H4 (cell line): ENCODE measurements around the gene NCAN. TPM values are rescaled to one million over a fixed set of nuclear protein-coding genes. Genes with fewer than 3 reads are reported as not detected.
"Not testable (repeated sequence)": the region's sequence is repeated elsewhere in the genome, so short reads cannot be mapped to it uniquely, and the experiment has no call there.

Source experiments
- DNase-seq: peaks from one replicate; pipeline ENCODE4 v3.0.0-alpha.2; 2015; ENCODE audit warnings: low spot score
- total RNA-seq: library from RNA; depleted of rRNA; stranded (reverse); fragments of >200 nt; shearing (Covaris generic); gene quantifications from 2 replicates; pipeline ENCODE4 v1.2.3, GENCODE V29; 2014; rRNA removed

Gene NCAN
- not detected in 2 replicates for total RNA-seq

GRCh38 chr19:19211499-19212420 is at the start of gene NCAN:
Gene NCAN (plus strand): TSS chr19:19211958. CDS start chr19:19216954, 4,996 bp downstream.
- no peak for DNase-seq

GRCh38 chr19:19162495-19162894 is 49.3 kb upstream of the NCAN start:
- DNase-seq: no peak

GRCh38 chr19:19165396-19165795 is 46.4 kb upstream of the NCAN start:
- no peak for DNase-seq

DNA sequence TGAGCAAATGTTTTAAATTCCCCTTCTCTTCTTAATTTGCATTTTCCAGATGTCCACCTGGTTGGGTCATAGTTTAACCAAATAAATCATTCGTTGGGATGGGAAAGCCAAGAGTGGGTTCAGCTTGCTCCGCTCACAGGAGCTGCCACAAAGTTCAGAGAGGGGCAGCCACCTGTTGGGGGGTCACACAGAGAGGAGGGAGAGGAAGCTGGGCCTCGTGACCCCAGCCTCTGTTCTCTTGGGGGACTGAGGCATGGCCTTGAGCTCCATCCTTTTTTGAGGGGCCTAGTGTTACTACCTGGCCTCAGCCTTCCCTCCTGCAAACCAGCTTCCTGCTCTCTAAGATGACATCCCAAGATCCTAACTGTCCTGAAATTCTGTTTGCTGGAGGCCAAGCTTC is 44.1 kb upstream of the NCAN start:
- DNase-seq: no peak

DNA sequence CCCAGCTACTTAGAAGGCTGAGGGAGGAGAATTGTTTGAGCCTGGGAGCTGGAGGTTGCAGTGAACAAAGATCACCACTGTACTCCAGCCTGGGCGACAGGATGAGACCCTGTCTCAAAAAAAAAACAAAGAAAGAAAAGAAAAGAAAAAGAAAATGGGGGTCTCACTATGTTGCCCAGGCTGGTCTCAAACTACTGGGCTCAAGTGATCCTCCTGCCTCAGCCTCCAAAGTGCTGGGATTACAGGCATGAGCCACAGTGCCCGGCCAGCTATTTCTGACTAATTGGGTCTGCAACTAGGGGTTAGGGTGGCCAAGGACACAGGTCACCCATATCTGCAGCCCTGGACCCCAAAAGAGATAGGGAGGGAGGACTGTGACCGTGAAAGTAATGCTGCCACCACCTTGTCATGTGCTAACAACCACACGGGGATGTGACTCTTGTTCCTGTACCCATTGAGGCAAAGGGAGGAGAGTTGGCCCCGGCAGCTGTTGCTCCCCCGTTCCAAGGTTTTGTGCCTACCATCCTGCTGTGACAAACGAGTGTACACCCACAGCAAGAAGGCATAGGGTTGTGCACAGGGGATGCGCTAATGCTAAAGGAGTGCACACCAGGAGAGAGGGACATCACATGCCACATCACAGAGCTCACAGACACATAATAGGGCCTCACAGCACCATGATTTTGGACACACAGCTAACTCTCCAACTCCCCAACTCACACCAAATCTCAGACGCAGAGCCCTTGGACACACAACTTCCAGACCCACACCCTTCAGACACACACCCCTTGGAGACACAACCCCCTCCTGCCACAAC is 42.3 kb upstream of the NCAN start:
- no peak for DNase-seq

GRCh38 chr19:19170053-19170872 is 41.5 kb upstream of the NCAN start, which contains the start of gene MEF2B:
Gene MEF2B (minus strand): TSS chr19:19170263. CDS start chr19:19150735, 19,528 bp downstream.
- DNase-seq: no peak

DNA sequence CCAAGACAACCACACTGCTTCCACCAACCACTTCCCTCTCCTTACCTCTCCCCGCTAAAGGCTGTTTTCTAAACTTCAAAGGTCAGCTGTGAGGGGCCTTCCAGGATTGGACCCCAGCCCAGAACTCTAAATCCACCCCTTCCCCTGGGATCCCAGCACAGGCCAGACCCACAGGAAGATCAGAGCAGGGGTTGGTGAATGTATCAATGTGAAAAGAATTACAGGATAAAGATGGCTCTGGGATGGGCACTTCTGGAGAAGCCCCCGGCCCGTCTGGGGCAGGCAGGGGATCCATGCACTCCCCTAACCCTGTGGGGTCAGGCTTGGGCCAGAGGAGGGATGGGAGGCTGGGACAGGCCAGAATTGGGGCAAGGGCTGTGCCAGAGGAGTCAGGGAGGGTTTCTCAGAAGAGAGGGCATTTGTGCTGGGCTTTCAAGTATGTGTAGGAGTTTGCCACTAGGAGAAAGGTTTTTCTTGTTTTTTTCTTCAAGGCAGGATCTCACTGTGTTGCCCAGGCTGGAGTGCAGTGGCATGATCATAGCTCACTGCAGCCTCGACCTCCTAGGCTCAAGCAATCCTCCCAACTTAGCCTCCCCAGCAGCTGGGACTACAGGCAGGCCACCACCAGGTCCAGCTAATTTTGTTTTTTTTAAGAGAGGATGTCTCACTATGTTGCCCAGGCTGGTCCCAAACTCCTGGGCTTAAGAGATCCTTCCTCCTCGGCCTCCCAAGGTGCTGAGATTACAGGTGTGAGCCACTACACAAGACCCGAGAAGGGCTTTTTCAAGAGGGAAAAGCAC is 40.7 kb upstream of the NCAN start:
- DNase-seq: no peak

DNA sequence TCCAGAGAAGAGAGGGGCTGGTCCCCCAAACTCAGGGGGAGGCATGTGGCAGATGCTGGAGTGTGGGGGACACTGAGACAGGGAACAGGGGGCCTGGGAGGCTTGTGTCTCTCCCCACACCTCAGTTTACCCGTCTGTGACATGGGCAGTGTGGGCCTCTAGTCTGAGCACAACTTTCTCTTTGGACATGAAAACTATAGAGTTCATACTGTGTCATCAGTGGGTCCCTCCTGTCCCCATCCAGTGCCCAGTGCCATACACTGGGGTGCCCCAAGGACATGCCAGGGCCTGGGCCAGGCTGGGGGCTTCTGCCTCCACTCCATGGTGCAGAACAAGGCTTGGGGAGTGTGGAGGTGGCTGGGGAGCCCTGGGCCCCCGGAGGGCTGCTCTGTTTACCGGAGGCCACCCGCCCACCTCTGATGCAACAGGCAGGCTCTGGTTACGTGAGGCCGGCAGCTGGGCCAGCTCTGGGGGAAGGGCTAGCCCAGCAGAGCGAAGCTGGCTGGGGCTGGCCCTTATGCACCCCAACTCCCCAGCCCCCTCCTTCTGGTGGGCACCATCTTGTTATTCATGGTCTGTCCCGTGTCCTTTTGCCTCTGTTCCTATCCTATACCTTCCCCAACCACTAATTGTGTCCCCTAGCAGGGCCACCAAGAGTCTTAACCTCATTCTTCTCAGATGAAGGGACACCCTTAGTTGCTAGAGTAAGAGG is 39.8 kb upstream of the NCAN start:
- peak; percentile 77 for DNase-seq

DNA sequence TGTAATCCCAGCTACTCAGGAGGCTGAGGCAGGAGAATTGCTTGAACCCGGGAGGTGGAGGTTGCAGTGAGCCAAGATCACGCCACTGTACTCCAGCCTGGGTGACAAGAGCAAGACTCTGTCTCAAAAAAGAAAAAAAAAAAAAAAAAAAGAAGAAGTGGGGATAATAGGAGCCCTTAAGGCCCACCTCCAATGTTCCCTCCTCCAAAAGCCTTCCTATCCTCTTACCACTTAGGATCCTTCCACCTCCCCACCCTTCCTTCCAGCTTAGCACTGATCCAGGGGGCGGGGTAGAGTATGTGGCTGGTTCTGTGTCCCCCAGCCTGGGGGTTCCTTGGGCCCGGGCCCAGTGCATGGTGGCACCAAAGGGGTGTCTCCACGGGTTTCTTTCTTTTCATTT is 38.5 kb upstream of the NCAN start:
- DNase-seq: not testable (repeated sequence)

DNA sequence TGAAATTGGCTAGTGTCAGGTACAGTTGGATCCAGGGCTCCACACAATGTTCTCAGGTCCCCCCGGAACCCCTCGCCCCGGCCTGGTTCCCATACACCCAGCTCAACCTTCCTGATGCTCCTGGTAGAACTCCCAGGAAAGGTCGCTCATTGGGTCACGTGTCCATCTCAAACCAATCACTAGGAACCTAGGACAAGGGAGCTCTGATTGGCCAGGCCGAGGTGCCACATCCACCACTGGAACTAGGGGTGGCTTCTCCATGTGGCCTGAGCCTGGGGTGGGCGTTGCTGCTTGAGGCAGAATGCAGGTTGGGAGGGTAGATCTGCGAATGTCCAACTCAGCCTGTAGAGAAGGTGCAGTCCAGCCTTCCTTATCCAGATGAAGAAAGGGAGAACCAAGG is 34.8 kb upstream of the NCAN start:
- DNase-seq: no peak

- peak; percentile 53 for DNase-seq
Observed at GRCh38 chr19:19179548-19180441, 32.0 kb upstream of the NCAN start.

GRCh38 chr19:19181488-19181998 is 30.2 kb upstream of the NCAN start:
- DNase-seq: no peak

DNA sequence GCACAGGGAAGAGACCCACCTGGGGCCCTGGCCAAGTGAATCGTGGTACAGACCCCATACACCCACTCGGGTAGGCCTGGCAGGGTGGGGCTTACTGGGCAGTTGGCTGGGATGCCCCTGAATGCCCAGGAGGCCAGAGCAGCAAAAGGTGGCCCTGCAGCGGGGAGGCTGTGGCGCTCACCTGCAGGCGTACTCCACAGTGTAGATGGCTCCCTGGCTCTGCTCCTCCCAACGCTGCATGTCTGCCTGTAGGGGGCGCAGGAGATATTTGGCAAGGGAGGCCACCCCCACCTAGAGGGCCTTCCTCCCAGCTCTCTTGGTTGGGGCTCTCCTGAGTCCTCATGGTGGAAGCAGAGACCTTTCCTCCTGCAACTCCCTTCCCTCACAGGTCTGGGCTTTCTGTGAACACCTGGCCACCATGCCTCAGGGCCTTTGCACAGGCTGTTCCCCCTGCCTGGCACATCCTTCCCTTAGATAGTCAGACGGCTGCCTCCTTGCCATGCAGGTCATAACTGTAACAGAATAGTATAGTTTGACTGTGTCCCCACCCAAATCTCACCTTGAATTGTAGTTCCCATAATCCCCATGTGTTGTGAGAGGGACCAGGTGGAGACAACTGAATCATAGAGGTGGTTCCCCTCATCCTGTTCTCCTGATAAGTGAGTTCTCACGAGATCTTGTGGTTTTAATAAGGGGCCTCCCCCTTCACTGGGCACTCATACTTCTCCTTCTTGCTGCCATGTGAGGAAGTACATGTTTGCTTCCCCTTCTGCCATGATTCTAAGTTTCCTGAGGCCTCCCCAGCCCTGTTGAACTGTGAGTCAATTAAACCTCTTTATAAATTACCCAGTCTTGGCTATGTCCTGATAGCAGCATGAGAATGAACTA is 25.7 kb upstream of the NCAN start:
- peak; percentile 53 for DNase-seq

DNA sequence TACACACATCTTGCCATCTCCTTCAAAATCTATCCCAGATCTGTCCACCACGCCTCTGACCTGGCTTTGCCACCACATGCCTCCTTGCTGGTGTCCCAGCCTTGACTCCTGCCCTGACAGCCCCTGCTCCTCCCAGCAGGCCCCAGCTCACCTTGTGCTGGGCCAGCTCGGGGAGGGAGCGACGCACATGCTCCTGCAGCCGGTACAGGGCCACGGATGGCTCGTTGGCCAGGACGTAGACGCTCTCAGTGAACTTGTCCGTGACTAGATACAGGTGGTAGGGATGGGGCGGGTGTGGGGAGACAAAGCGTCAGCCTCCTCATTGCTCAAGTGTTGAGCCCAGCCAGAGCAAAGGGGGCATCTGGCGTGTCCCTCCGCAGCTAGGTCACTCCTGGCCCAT is 25.0 kb upstream of the NCAN start:
- DNase-seq: no peak

DNA sequence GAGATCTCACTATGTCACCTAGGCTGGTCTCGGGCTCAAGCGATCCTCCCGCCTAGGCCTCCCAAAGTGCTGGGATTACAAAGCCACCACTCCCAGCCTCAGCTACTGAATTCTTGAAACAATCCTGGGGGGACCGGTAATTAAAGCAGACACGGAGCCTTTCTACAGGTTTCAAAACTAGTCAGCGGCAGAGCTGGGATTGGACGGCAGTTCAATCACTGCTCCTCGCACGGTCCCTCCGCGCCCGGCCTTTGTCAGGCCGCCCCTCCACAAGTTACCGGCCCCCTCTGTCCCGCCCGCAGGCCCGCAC is 20.0 kb upstream of the NCAN start:
- no peak for DNase-seq

DNA sequence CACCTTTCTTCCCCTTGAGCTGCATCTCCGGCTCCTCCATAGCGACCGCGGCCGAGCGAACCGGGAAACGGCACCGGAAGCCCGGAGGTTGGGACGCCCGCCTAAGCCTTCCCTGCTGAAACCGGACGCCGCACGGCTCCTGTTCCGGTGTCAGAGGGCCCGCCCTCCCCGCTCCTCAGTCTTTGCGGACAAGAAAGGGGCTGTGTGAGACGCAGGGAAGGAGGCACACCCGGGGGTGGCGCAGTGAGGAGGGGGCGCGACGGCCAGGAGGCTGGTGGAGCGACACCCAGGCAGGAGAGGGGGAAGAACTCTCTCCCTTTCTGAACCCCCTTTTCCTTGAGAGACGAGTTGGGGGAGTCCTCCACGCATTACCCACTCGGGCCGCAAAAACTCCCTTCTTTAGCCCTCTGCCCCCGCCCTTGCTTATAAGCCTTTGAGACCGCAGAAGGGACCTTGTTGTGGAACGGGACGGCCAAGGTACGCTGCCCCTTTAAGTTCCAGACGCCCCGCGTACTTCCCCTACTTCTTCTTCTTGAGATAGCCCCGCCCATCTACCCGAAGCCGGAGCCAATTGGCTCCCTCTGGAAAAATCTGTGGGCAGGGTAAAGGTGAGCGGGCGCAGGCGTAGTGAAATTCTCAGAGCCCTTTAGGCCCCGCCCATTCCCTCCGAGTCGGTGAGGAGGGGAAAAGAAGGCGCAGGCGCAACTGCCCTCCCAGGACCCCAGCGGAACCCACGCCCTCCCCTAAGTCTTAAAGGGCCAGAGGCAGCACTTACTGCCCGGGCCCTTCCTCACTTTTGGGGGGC is 19.5 kb upstream of the NCAN start, which contains the start of the genes BORCS8 and RFXANK:
BORCS8 (minus strand) TSS at position 75 of the 805 bp plus-strand sequence; CDS start at position 40, 35 bp downstream.
RFXANK (plus strand) TSS at position 181 of the 805 bp plus-strand sequence. CDS start 1,689 bp downstream, outside the sequence.
- peak; percentile 99 for DNase-seq

DNA sequence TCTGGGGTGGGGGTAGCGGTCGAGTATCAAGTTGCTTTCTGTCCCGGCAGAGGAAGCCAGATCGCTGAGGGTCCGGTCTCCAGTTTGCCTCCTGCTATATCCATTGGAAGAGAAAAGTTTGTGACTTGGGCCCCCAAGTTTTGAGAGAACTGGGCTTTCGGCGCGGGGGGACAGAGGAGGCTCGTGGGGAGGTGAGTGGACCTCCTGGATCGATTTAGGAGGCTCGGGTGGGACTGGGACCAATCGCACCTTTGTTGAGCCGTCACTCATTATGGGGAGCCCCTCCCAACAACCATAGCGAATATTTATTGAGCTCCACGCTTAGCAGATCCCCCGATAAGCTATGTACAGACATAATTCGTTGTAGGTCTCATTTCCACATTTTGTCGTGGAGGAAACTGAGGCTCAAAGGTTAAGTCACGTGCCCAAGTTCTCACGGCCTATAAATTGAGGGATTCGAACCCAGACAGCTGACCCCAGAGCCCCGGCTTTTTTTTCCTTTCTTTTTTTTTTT is 18.8 kb upstream of the NCAN start:
- no peak for DNase-seq
